Endometrium (tissue), 2 donors: Measurements from ENCODE around the gene FAM53B.
"Not testable (repeated sequence)": the region's sequence is repeated elsewhere in the genome, so short reads cannot be mapped to it uniquely, and the experiment has no call there.

Source experiments
- FAIRE-seq: peaks from 2 replicates; lab custom pipeline; 2012; peaks lifted over from hg19 to GRCh38; lab: Jason Lieb, UNC
- donor health status: control.
- donor health status: control.

The FAM53B gene

DNA sequence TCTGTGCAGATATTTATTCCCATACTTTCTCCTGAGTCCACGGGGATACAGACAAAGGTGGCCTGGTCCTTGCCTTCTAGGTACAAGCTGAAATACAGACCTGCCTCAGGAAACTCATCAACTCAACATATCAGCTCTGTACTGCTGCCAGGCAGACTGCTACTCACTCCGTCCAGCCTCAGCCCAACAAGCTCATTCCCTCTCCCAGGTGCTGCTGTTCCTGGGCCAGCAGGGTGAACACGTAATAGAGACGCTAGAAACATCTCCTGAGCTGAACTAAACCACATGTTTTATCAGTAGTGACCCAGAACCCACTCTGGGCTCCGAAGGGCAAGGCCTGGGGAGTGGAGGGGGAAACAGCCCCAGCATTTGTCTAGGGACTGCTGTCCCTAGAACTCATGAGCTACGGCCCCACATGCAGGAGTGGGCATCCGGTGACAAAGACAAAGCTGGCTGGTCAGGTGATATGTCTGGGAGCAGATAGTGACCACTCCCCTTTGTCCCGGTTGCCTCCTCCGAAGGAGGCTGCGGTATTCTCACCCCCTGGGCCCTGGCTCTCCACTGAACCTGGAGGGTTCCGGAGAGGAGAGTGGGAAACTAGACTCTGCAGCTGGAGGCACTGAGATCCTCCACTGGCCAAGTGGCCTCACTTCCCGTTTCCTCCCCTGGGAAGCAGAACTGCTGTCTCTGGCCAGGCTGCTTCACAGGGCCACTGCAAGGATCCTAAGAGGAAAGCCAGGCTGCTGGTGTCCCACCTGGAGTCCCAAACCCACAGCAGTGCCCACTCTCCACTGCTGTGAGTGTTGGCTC lies 116.1 kb downstream of the FAM53B start:
- no peak for FAIRE-seq

DNA sequence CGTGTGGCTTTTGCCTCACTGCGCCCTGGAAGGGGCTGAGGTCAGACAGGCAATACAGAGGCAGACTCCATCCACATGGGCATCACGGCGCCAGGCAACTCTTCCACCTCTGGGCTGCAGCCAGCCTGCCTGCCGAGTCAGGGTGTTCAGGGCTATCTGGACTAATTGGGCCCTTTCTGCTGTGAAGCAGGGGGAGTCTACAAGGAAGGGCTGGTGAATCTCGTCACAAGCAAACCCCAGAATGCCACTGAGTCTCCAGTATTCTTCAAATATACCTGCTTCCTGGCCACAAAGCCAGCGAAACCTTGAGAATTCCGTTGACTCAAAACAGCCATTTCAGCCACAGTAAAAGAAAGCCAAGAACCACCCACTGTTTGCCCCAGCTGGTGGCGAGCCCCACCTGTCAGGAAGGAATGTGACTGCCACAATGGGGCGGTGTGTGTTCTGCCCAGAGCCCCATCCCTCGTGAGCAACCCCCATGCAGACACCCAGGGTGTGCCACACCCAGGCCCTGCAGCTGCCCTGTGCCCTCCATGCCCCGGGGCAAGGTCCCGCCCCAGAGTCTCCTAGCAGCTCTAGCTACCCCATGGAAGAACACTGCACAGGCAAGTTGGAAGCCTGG lies 117.3 kb downstream of the FAM53B start:
- FAIRE-seq = no peak

DNA sequence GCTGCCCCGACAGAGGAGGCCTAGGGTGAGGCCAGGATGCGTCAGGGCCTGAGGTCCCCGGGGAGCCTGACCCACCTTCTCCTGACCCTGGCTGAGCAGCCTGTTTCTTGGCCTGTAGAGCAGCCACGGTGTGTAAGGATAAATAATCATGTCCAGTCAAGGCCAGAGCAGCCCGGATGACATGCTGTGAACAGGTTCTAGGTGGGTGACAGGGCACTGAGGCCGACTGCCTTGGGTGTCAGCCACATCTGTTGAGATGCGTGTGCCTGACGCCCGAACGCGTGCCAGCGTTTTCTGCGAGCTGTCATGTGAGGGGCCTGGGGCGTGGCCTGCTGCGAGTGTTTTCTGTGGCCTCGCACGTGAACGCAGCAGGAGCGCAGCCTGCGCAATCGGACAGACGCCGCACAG lies 118.3 kb downstream of the FAM53B start:
- no peak for FAIRE-seq

DNA sequence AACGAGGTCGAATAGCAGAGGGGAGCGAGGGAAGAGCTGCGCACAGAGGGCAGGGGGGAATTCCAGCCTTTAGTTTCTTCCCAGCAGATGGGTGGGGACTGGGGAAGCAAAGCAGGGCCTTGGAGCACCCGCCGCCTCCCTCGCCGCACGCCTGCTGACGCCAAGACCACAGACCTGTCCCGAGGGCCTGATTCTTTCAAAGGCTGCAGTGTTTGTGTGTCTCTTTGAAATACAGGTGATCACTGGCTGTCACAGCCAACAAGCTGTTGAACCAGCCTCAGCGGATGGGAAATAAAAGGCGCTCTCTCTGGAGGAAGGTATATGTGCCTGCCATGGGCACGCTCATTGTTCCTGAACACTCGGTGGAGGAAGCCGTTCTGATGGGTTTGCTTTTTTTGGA lies 119.3 kb downstream of the FAM53B start:
- no peak for FAIRE-seq

DNA sequence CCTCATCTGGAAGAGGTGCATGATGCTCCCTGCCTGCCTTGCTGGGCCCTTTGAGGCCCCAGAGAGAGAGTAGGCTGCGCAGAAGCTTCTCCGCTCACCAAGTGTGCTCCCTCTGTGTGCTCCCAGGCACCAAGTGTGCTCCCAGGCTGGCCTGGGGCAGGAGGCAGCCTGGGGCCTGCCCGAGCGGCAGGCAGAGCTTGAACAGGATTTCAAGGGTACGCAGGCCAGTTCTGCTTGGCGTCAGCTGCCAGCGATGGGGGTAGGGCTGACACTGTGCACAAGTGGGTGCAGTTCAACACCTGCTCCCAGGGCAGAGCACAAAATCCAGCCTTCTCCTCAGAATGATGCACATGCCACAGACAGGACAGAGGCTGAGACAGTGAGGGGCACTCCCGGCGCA lies 119.7 kb downstream of the FAM53B start:
- no peak for FAIRE-seq

DNA sequence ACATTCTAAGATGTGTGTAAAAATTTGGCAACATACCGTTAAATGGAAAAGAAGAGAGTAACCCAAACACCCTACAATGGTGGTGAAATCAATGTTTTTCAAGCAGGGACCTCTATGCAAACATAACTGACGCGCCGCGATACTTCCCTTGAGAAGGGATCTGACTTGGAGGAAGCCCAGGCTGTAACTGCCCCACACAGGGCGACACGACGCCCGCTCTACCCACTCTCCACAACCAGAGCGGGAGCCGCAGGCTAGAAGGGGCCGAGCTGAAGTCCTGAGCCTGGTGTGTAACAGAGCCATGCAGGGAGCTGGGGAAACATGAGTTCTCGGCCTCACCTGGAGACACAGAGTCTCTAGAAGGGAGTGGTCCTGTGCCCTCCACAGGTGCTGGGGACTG lies 120.2 kb downstream of the FAM53B start:
- no peak for FAIRE-seq

DNA sequence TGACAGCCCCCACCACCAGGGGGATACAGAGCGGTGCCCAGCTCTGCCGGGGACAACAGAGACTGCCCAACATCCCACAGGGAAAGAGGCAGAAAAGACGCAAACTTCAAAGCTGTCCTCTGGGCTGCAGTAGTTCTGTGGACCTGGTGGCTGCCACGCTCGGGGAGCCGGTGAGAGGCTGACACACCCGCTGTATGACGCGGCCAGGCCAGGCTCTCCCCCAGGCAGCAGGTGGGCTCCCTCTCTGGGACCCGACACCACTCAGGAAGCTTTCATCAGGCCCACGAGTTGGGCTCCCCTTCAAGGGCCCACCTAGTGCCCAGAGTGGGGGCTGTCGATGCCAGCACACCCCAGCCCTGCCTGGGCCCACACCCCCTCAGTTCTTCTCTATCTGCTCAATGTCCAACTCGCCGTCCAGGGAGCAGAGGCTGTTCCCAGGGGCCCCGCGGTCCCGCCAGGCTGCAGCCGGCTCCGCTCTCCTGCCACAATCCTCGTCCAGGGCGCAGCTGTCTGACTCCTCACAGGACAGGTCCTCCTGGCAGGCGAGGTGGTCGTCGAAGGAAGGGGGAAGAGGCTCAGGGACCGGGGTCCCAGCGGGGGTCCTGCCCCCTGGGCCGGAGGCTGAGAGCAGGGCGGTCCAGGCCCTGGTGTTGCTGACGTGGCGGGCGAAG lies 121.2 kb downstream of the FAM53B start:
- no peak for FAIRE-seq

DNA sequence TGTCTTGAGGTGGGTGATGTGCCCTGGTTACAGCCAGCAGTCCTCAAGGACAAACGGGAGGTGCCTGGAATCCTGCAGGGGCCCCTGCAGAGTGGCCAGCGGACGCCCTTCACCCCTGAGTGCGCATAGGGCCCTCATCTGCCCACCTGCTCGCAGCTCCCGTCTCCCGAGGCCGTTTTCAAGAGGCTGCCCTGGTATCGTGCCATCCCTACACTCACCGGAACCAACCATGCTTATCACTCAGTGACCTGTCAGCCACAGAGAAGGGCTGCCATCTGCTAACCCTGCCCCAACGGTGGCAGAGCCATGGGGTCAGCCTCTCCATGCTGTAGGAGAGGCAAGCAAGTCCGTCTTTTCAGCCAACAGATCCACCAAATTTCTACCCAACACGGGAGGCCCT lies 122.0 kb downstream of the FAM53B start:
- no peak for FAIRE-seq

DNA sequence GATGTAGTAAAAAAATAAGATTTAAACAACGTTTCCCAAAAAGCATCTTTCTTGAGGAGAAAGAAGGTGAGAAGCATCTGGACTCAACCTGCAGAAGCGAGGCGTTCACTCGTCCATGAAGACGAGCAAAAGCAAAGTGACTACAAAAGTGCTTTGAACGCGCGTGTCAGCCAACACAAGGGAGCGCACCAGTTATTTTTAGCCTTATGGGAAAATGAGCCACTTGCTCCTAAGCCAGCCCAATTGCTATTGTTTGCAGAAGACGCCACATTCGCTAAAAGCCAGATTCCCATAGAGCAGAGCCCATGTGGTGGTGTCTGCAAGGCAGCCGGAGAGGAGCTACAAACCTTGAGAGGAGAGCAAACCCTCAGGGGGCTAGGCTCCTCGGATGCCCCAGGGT lies 122.5 kb downstream of the FAM53B start:
- FAIRE-seq = no peak

DNA sequence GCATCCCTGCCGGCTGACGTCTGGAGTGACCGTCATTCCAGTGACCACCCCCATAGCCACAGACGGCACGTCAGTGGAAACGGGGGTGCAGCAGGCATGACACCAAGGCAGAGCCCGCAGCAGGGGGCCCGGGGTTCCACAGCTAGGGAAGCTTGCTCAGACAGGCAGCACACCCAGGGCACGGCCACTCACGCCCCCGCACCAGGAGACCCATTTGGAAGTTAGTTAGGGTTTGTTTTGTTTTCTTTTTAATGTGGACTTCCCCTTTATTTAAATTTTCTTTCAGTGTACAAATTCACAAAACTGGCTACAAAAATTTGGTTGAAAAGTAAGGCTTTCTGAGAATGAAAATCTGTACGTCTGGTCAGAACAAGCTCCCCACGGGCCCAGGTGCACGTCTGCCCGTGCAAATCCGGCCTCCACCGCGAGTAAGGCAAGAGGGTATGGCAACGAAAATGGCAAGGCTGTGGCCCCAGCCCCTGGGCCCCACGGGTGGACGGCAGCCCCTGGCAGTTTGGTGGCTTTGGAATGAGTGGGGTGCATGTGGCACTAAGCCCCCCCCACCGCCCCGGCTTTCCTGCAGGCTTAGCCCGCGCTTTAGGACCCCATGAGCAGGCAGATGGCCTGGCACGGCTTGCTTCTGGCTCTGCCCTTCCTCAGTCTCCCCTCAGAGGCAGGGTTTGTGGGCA lies 124.2 kb downstream of the FAM53B start:
- FAIRE-seq = no peak

DNA sequence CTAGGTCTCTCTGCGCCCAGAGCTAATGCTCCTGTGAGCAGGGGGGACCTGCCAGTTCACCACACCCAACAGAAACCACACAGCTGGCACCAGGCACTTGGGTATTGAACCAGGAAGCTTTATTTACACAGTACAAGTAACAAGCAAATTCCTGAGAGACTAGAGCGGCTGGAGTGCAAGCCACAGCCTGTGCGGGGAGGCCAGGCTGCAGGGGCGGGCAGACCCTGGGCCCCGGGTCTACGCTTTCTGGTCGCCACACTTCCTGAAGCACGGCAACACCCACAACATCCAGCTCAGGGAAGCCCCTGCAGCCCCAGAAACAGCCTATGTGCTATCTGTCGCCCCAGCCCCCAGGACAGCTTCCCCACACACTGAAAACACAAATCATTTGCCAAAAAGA lies 125.0 kb downstream of the FAM53B start:
- FAIRE-seq = no peak

DNA sequence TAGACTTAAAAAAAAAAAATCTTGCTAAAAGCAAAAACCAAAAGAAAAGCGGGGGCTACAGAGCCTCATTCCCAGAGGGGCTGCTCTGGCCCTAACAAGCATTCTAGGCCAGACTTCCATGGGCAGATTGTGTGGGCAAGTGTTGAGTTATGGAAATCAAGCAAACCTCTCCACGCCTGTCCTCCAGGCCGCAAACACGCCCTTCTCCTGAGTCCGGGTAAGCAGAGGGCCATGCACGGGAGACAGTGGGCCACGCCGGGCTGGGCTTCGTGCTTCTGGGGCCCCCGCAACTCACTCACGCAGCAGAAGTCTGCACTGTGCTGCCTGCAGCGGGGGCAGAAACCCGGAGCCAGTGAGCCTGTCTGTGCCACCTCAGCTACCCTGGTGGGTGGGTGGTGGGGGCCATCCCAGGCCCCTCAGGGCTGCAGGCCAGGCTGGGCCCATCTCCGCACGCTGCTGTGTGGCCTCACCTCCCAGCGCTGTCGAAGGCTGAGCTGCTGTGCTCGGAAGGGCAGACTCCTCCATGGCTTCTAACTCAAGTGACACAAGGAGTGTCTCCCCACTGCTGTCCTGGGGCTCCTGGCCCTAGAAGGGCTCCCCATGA lies 125.6 kb downstream of the FAM53B start:
- no peak for FAIRE-seq

DNA sequence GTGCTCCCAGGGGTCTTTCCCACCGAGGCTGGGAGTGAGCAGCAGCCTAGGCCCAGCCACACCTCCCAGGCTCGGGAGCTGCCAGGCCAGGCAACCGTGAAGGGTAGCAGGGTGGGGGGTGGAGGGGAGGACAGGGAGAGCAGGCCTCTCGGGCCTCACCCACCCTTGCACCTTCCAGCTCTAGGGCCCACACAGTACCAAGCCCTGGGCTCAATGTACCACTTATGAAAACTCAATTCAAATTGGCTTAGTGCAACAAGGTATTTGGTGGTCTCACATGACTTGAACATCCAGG lies 127.4 kb downstream of the FAM53B start:
- no peak for FAIRE-seq

DNA sequence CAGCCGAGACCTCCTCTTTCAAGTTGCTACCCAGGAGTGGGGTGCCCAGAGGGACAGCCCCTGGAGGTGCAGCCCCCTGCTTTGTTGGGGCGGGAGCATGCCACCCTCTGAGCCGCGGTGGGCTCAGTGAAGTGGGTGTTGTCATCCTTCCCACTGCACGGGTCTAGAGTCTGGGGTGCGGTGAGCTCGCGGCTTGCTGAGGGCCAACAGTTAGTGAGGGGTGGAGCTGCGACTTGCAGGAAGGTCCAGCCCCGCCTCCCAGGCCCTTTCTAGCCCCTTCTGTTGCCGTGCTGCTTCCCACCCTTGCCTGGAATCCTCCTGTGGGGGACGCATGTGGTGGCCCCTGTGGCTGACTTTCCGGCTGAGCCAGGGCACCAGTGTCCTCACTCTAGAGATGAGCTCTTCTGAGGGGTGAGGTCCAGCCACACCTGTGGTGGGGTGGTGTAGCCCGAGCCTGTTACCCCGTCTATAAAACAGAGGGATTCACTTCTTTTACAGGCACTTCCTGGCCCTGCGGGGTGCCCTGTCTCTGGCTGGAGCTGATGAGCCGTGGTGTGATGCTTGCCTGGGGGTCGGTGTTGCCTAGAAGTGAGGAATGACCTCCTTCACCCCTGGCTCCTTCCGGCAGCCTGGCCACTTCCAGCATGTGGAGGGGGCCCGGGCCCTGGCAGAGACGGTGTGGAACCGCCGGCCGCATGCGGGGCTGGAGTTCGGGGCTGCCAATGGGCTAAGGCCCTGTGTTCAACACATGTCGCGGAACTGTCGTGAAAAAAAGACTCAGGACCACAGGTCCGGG lies 127.9 kb downstream of the FAM53B start:
- FAIRE-seq = no peak

DNA sequence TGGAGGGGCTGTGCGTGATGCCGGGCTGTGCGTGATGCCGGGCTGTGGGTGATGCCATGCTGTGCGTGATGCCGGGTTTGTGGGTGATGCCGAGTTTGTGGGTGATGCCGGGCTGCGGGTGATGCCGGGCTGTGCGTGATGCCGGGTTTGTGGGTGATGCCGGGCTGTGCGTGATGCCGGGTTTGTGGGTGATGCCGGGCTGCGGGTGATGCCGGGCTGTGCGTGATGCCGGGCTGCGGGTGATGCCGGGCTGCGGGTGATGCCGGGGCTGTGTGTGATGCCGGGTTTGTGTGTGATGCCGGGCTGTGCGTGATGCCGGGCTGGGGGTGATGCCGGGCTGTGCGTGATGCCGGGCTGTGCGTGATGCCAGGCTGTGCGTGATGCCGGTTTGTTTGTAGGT lies 128.9 kb downstream of the FAM53B start:
- FAIRE-seq = no peak

DNA sequence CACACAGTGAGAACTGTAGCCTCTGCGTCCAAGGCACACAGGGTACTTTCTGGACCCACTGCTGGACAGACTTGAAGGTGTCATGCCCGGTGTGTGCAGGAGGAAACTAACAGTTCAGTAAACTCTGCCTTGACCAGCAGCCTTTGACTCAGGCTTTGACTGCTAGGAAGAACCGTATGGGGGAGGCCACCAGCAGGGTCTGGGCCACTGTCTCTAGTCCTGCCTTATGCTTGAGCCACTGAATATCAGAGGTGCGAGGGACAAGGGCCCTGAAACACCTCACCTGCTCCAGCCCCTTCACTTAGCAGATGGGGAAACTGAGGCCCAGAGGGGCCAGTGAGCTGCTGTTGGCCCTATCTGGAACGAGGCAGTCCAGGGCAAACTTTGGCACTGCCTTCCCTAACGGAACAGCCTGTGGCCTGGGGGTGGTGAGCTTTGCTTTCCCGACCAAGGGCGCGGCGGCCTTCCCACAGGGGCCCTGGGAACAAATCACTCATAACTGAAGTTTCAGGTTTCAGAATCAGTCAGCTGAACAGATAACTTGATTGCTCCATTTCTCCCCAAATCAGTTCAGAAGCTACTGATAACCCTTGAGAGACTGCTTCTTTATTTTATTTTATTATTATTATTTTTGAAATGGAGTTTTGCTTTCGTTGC lies 130.0 kb downstream of the FAM53B start:
- FAIRE-seq = no peak

DNA sequence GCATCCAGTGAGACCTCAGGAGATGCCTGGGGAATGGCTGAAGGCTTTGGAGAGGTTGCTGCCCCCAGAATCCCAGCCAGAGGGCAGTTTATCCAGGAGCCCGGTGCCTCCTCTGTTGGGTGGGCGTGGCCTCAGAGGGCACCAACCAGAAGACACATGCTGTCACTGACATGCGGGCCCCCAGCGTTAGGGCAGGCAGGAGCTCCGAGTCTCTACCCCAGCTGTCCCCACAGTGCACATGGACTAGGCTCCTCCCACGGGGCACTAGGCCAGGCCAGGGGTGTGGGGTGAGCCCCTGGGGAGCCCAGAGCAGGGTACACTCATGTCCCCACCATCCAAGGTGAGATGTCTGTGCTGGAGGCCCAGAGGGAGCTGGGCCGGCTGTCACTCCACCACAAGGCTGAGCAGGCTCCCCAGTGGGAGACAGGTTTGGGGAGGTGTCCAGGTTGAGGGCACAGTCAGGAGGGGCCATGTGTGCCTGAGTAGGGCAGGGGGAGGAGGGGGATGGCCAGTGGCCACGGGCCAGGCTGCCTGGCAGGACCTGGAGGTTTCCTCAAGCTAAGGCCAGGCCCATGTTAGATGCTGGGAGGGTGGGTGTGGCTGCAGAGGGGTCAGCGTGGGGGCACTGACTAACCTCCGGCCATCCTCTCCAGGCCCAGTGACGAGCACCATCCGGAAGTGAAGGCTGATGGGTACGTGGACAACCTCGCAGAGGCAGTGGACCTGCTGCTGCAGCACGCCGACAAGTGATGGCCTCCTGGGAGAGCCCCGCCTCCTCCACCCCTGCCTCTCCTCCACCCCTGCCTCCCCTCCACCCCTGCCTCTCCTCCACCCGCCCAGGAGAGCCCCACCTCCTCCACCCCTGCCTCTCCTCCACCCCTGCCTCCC lies 131.3 kb downstream of the FAM53B start:
- FAIRE-seq = no peak

DNA sequence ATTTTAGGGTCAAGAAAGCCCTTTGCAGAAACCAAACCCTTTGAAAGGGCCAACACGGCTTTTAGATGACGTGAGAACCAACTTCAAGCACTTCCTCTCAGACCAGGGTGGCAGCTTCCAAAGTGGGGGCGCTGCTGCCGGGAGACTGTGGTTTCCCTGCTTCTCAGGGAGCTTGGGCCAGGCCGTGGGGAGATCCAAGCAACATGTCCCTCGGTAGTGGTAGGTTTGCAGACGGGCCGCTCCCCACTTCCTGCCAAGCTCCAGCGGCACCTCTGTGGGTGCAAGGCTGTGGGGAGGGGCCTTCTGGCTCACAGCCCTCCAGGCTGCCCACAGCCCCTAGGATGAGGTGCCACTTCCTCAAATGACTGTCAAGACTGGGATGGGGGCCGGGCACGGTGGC lies 132.4 kb downstream of the FAM53B start:
- no peak for FAIRE-seq

DNA sequence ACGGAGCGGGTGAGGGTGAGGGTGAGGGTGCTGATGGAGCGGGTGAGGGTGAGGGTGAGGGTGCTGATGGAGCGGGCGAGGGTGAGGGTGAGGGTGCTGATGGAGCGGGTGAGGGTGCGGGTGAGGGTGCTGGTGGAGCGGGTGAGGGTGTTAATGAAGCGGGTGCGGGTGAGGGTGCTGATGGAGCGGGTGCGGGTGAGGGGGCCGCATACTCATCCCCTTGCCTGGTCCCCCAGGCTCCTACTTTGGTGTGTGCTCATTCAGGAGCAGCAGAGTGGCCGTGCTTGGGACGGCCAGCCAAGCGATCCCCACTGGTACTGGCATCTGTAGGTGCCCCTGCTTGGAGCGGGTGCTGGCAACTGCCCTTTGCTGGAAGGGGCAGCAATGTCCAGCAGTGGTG lies 133.3 kb downstream of the FAM53B start:
- FAIRE-seq = not testable (repeated sequence)

DNA sequence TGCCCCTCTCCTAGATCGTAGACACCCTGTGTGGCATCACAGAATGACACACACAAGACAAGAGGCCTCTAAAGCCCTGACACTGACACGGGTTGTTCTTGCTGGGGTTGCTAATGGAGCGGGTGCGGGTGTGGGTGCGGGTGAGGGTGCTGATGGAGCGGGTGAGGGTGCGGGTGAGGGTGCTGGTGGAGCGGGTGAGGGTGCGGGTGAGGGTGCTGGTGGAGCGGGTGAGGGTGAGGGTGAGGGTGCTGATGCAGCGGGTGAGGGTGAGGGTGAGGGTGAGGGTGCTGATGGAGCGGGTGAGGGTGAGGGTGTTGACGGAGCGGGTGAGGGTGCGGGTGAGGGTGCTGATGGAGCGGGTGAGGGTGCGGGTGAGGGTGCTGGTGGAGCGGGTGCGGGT lies 134.0 kb downstream of the FAM53B start:
- FAIRE-seq = not testable (repeated sequence)
